NCI-H1694 (cell line): ENCODE measurements around the gene SNX12.
A peak's percentile ranks its signal among the peaks of the same experiment; 100 is the strongest.

Source experiments
- DNase-seq: peaks from one replicate; lab custom pipeline; 2025; lab: John Stamatoyannopoulos, UW

The SNX12 gene

DNA sequence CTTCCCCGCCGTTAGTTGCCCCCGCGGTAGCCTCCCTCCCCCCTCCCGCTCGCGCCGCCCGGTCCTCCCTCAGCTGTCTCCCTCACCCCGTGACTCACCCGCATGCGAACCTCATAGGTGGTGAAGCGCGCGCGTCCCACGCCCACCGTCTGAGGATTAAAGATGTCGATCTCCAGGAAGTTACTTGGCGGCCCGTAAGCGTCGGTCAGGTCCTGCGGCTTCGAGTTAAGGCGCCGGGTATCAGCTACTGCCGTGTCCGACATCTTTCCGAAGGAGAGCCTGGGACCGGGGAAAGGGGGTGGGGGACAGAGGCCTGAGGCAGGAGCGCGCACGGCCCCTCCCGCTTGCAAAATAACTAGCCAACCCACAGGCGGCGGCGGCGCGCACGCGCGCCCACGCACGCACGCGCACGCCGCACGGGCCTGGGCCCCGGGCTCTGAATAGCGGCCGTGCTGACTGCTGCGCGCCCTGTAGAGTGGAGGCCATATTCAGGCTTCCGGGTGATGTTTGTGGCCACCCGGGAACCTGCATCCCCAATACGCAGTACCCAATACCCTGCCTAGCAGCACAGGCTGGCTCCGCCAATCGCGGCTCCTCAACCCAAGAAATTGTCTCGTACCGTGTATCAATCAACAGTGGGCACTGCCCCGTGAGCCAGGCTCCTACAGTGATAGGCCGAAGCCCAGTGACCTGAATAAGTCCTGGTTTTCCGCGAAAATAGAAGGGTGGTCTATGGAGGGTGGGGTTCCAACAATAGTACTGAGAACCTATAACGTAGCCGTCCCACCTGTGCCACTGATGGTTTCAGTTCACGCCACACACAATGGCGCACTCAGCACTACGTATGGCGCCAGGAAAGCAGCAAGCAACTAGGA, at the start of gene SNX12:
Gene SNX12 (minus strand): TSS at position 291 of the 875 bp plus-strand sequence. CDS start 28 bp downstream, at position 263.
- peak; percentile 94 for DNase-seq

DNA sequence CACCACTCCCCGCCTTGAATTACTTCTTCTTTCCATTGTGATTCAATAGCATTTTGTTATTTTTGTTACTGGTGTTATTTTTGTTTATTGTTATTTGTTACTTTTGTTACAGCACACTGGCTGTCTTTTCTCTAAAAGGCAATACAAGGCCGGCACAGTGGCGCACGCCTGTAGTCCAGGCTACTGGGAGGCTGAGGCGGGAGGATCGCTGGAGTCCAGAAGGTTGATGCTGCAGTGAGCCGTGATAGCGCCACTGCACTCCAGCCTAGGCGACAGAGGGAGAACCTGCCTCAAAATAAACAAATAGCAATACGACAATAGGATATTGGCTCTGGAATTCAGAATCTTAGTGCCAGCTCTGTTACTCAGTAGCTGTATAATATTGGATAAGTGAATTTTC, 49.2 kb upstream of the SNX12 start:
- DNase-seq: no peak

DNA sequence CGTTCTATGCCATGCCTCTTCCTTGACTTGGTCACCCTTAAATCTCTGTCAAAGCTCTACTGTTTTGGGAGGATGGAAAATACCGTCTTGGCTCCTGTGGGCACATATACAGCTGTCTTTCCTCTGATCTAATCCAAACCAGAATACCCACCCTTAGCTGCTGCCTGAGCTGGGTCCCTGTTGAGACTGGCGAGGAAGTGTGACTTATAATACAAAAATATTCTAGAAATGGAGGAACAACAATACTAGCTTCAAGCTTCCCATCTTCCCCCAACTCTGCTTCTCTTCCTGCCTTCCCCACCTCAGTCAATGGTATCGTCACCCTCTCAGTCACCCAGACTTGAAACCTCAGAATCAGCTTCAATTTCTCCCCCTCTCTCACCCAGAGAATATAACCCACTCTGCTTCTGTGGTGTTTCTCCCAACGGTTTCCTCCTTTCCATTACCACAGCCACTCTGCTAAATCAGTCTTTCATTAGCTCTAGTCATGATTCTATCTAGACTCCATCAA, 43.8 kb upstream of the SNX12 start:
- no peak for DNase-seq

DNA sequence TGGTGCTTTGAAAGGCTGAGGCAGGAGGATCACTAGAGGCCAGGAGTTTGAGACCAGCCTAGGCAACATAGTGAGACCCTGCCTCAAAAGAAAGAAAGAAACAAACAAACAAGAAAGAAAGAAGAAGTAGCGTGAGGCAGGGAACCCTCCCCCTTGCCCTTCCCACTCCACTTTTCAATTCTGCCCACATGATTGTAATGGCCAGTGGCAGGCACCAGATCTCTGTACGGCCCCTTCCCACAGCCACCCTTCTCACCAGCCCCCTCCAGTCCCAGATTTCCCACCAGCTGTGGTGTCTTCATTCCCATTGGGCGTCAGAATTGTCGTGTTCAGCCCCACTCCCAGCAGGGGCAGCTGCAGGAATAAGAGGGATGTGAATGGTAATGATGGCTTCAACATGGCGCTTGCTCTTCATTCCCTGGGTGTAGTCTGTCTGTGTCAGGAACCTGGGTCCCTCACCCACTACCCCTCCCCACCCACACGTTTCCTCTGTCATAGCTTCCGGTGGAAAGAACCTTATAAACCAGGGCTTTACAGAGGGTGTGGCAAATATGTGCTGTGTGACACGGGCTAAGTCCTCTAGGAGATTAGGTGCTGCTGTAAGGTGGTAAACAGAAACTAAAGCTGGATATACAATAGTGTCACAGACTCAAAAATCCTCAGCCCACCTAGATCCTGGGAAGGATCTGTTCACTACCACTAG, 43.2 kb upstream of the SNX12 start, which contains the start of gene IL2RG:
Gene IL2RG (minus strand): TSS at position 437 of the 703 bp plus-strand sequence. CDS start 38 bp downstream, at position 399.
- DNase-seq: no peak

DNA sequence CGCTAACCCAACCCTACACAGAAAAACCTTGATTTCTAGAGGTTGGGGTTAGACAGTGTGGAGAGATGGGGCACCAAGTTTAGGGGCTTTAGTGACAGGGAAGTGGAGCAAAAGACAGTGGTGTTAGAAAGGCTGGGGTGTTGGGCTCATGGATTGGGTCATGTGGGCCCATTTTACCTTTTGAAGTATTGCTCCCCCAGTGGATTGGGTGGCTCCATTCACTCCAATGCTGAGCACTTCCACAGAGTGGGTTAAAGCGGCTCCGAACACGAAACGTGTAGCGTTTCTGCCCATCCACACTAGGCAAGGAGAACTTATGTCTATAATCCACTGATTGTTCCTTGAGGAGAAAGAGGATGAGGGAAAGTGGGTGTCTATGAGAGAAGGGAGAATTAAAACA, 40.9 kb upstream of the SNX12 start:
- DNase-seq: no peak

DNA sequence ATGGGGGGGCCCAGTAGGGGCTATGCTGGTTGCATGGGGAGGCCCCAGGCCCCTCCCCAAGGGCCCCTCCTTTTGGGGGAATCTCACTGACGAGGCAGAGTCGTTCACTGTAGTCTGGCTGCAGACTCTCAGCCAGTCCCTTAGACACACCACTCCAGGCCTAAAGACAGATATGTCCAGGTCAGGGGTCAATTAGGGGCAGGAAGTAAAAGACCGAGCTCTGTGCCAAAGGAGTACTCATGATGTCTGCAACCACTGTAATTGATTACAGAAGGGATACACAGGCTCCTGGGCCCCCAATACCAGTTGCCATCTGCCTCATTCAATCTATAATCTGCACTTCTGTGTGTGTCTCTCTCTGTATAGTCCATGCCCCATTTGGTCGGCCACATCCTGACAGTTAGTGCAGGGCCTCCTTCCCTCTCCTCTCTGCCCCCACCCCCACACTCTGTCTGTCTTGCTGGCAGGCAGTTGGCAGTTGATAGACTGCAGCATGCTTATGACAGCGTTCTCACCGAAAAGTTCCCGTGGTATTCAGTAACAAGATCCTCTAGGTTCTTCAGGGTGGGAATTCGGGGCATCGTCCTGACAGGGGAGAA, 39.7 kb upstream of the SNX12 start:
- no peak for DNase-seq

DNA sequence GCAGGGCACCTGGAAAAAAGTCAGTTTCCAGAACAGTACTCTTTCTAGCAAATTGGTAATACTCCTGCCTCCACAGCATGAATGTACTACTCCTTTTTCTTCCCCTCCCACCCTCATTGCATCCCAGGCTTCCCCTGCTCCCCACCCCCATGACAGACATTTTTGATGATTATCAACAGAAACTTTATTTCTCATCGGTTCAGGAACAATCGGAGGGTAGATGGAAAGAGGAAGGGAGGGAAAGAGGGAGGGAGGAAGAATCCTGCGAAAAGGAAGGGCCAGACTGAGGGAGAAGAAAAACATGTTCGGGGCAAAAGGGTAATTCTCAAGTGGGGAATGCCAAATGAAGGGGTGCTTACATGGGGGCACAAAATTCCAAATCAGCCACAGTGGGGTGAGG, 39.1 kb upstream of the SNX12 start:
- no peak for DNase-seq

DNA sequence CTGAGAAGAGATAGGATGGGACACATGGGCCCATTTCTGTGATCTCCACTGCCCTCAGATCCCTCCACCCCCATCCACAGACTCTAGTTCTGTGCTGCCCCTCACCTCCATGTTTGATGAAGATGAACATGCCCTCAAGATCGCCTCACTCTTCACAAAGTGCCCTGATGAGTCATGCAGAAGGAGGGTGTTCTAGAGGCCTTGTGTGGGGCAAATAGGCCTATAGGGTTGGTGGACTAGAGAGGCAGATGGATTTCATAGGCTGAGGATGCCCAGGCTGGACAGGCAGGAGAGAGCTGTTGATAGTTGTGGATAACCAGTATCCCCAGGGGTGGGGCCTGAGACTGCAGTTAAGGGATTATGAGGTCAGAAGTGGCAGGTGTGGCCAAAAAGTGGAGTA, 38.3 kb upstream of the SNX12 start, which contains the start of gene CXorf65:
Gene CXorf65 (minus strand): TSS at position 314 of the 400 bp plus-strand sequence. CDS start 184 bp downstream, at position 130.
- DNase-seq: no peak

DNA sequence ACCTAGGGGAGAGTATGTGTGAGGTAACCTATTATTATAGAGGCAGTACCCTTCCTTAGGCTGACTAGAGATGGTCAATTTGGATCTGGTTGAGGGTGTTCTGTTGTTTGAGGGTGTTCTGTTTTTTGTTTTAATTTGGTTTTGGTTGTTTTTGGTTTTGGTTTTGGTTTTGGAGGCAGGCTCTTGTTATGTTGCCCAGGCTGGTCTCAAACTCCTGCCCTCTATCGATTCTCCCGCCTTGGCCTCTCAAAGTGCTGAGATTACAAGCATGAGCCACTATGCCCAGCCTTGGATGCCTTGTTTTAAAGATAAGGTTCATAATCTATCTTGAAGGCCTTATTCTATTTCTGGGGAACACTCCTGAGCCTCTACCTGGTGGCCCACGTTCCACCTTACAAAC, 37.5 kb upstream of the SNX12 start:
- no peak for DNase-seq

DNA sequence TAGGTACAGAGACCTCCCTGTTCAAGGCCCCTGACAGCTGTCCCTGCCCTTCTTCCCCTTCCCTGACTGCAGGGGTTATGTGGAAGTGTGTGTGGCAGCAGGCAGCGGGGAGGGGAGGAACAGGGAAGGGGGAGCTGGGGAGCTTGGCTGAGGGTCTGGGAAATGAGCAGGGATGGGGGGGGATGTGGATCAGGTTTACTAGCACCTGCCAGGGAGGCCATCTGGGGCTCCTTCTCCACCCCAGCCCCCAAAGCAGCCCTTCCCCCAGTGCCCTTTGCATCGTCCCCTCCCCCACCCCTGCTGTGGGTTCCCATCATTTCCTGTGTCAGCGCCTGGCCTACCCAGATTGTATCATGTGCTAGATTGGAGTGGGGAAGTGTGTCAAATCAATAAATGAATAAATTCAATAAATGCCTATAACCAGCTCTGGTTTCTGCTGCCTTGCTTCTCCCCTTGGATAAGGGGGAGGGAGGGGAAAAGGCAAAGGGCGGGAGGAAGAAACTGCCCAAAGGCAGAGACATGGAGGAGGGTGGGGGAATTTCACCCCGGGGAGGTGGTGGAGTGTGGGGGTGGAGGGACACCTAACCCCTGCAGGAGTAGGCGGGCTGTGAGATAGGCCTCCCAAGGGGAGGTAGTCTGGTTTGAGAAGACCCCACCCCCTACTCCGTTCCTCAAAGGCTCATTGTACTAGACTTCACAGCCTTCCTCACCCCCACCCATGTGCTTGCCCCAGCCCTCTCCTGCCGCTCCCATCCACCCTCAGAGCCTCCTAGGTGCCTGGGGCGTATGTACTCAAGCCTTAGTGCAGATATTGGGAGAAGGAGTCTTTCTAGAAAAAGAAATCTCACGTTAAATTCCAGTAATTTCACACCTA, 35.2 kb upstream of the SNX12 start:
- DNase-seq: no peak

DNA sequence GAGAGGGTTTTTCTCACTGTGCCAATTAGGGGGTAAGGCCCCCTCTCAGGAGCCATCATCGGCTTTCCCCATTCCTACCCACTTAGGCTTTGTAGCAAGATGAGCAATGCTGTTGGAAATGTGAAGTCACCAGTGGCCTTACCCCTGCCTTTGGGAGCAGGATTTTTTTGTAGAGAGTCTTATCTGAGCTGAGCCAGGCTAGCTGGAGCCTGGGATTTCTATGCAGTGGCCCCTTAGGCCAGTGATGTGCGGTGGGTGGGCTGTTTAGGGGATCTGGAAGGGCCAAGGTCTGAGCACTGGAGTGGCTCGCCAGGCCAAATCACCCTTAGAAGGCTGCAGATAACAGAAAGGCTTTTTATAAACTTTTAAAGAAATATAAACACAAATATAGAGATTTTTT, 34.2 kb upstream of the SNX12 start:
- no peak for DNase-seq

DNA sequence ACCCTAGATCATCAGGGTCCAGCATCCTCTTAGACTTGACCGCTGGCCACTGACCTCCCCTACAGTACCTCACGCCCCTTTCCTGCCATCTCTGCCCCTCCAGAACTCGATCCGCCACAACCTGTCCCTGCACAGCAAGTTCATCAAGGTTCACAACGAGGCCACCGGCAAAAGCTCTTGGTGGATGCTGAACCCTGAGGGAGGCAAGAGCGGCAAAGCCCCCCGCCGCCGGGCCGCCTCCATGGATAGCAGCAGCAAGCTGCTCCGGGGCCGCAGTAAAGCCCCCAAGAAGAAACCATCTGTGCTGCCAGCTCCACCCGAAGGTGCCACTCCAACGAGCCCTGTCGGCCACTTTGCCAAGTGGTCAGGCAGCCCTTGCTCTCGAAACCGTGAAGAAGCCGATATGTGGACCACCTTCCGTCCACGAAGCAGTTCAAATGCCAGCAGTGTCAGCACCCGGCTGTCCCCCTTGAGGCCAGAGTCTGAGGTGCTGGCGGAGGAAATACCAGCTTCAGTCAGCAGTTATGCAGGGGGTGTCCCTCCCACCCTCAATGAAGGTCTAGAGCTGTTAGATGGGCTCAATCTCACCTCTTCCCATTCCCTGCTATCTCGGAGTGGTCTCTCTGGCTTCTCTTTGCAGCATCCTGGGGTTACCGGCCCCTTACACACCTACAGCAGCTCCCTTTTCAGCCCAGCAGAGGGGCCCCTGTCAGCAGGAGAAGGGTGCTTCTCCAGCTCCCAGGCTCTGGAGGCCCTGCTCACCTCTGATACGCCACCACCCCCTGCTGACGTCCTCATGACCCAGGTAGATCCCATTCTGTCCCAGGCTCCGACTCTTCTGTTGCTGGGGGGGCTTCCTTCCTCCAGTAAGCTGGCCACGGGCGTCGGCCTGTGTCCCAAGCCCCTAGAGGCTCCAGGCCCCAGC, 32.7 kb upstream of the SNX12 start:
- no peak for DNase-seq

DNA sequence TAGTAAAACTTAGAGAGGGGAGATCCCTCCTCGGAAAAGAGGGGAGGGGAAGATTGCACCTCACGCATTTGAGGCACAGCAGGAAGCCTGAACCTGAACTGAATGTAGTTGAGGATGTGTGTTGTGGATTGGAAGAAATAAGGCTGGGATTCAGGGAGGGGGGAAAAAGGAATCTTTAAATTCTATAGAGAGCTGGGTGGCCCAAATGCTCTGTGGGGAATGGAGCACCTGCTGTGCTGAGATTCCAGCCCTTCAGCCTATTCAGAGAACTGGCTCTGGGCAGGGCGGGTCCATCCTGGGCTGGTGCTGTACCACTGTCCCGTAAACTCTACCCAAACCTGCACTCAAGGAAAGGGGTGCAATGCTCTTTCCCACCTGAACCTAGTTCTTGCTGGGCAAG, 31.6 kb upstream of the SNX12 start:
- DNase-seq: no peak

DNA sequence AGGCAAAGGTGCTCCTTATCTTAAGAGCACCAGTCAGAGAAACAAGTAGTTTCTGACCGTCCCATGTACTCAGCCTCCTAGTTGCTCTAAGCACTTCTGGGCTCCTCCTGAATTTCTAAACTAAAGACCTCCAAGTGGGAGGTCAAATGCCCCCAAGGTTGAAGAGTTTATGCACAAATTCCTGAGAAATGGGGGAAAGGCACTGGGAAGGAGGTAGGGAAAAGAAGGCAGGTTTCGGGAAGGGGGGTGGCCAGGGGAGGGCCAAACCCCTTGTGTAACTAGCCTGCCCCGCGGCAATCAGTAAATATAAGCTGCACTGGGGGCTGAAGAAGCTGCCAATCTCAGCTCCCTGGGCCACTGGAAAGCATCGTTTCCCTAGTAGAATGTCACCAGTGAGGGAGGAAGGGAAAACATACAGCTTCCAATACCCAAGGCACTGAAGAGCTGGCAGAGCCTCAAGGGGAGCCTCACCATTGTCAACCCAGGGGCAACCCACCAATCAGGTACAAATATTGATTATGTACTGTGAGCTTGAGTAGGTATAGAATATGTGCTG, 30.9 kb upstream of the SNX12 start:
- no peak for DNase-seq

DNA sequence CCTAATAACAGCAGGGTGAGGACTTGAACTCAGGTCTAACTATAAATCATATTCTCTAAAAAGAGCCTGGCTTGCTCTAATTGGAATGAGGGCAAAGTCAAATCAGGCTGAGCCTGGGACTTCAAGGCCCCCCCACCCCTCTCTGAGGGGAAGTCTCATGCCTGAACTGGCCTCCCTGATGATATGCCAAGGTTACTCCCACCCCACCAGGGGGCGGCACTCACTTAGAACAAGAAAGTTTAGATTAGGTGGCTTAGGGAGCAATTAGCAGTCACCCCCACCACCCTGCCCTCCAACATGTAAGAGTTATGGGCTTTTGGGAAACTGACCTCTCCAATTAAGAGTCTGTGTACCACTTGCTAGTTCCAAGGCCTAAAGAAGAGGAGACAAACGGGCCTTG, 30.2 kb upstream of the SNX12 start:
- DNase-seq: no peak

DNA sequence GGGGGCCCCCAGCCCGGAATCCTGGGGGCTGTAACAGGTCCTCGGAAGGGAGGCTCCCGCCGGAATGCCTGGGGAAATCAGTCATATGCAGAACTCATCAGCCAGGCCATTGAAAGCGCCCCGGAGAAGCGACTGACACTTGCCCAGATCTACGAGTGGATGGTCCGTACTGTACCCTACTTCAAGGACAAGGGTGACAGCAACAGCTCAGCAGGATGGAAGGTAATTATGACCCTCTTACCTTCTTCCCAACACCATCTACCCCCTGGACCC, 28.6 kb upstream of the SNX12 start:
- DNase-seq: no peak

DNA sequence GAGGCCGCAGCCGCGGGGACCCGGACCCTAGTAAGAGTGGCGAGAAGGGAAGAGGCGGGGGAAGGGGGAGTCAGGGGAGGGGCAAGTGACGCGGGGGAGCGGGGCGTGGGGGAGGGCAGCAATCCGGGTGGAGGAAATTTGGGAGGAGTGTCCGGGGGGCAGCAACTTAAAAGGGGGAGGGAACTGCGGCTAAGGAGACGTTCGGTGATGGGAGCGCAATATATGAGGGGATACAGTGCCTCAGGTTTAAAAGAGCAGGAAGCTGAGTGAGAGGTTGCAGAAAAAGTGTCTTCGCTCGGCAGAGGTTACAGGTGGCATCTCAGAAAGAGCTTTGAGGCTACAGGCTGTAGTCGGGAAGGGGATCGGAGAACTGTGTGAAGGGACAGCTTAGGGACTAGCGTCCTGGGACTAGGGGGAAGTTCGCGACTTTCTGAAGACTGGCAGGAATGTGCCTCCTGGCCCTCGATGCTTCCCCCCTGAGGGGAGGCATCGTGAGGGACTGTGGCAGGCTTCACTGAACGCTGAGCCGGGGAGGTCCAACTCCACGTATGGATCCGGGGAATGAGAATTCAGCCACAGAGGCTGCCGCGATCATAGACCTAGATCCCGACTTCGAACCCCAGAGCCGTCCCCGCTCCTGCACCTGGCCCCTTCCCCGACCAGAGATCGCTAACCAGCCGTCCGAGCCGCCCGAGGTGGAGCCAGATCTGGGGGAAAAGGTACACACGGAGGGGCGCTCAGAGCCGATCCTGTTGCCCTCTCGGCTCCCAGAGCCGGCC, 28.0 kb upstream of the SNX12 start:
- no peak for DNase-seq

DNA sequence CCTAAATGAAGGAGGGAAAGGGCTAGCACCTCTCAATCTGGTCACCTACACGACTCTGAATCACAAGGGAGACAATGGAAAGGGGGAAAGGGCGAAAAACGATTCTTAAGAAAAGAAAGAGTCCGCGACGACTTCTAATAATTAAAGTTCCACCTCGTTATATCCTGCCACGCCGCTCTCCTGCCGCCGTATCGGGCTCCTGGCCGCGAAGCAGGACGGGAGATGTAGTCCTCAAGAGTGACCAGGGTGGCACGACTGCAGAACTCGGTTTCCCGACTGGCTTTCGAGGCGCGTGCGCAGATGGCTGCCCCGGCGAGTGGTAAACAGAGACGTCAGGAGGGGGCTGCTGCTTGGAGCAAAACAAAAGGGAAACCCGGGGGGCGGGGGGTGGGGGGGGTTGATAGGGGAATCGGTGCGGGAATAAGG, 27.4 kb upstream of the SNX12 start, which contains the start of gene FOXO4:
Gene FOXO4 (plus strand): TSS at position 297 of the 426 bp plus-strand sequence. CDS start 678 bp downstream, outside the sequence.
- DNase-seq: peak; percentile 75

DNA sequence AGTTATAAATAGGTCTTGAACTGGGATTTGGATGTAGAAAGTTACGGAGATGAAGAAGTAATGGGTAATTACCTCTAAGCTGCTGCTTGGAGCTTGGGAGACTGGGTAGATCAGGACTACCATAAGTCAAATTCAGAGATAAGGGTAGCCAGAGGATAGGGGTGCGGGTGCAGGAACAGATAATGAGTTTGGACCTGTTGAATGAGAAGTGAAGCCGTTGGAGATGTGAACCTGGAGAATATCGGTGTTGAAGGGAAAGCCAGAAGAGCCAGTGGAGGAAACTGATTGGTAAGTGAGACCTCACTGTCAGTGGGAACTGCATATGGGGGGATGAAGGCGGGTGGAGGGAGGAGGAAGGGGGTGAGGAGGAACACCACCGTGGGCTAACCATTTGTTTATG, 26.9 kb upstream of the SNX12 start:
- no peak for DNase-seq
